ENCODE results near the gene STAT5B.

The STAT5B gene

GRCh38 chr17:42169351-42169750 is 106.8 kb downstream of the STAT5B start:
- DNase-seq: no peak

- peak; percentile 54 to 65 (median 60) for DNase-seq
Measured at GRCh38 chr17:42167807-42168206, 108.4 kb downstream of the STAT5B start.

DNA sequence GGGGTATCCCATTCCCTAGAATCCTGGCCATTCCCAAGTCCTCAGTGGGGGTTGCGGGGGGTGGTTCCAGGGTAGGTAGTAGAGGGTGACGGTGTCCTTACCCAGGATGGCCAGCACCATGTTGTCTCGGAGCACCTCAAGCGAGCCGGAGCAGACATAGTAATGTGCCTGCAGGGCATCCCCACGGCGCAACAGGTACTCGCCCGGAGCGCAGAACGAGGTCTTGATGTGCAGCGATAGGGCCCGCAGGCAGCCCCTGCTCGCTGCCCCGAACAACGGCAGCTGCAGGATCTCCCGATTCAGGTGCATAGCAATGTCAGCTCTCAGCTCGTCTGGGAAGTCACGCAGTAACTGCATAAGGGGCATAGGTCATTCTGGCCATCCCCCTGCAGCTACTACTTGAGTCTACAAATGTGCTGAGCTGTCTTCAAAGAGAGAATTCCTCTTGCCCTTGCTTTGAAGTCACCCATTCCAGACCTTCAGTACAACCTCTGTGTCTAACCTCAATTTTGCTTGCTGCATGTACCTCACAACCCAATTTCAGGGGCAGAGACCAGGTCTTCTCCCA is 109.9 kb downstream of the STAT5B start:
- no peak for DNase-seq

DNA sequence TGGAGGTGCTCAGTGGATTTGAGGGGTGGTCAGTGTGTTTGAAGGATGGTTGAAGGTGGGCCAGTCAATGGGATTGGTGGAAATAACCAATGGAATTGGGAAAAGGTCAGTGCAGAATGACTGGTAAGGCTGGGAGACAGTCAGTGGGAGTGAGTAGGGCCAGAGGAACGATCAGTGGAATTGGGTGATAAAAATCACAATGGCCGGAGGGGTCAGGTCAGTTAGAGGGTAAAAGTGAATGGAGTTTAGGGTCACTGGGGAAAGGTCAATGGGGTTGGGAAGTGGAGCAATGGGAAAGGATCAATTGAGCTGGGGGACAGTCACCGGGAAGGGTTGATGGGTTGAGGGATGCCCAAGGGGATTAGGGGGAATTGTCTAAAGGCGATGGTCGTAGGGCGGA is 110.4 kb downstream of the STAT5B start:
- DNase-seq: no peak

- no peak for DNase-seq
Measured at GRCh38 chr17:42163696-42164407, 112.3 kb downstream of the STAT5B start.

- DNase-seq: peak; percentile 35 to 63 (median 45)
Measured at GRCh38 chr17:42163113-42163512, 113.1 kb downstream of the STAT5B start.

DNA sequence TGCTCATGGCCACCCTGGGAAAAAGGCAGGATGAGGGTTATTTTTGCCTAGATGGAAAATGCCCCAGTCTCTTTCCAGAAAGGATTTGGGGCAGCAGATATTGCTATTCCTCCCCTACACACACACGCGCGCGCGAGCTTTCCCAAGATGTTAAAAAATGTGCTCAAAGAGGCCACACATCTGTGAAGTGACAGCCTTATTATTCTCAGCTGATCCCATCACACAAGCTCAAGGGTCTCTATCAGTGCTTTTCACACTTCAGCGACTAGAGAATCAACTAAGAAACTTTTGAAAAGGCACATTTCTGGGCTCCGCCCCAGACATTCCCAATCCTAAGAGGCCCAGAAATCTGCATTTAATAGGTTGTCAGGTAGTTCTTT is 115.7 kb downstream of the STAT5B start:
- DNase-seq: no peak

DNA sequence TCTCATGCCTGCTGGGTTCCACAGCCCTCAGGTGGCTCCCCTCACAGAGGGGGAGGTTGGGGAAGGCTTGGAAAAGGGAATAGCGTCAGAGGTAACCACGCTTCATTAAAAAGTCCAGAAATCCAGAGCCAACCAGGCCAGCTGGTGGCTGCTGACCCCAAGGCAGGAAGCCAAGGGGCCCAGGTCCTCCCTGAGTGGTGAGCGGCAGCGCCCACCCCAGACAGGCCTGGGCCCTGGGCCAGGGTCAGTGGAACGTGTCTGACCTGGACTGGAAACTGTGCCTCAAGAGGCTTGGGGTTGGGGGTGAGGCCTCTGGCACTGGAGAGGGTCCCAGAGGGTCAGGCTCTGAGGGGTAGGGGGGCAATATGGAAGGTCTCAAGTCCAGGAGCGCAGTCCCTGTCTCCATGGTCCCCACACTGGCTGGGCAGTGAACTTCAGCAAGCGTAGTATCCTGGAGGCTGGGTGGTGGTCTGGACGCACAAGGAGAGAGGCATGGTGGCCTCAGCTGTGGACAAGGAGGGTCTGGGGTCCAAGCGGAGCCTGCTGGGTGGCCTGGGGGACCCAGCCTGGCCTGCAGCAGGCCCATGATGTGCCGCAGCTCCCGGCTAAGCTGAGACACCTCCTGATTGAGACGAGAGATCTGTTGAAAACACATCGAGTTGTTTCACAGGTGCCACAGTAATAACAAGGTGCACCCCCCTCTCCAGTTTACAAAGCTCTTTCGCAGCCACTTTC is 116.2 kb downstream of the STAT5B start:
- DNase-seq: no peak

DNA sequence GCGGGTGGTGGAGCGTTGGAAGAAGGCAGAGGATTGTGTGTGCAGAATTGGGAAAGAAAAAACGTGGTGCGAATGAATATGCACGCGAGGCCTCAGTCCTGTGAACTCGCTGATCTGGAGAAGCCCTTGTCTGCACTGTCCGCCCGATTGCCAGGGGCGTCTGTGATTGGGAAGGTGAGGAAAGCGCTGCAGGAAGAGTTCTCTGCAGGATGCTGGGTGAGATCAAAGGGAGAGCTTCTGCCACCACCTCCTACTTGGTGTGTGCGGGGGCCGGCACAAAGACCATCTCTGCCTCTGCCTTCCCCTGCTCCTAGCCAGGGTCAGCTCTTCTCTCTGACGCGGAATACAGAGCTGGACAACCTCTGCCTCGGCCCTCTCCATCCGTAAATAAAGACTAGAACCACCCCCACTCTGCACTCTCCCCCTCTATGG is 120.6 kb downstream of the STAT5B start:
- no peak for DNase-seq

GRCh38 chr17:42153919-42154742 is 122.1 kb downstream of the STAT5B start:
- peak; percentile 57 to 74 (median 59) for DNase-seq
